Activated naive CD8-positive, alpha-beta T cell treated with anti-CD3 and anti-CD28 coated beads, Interleukin-2, amount 50 U/mL, for 24 hours (primary cell): ENCODE measurements around the gene FARP1.

Experiments
- ATAC-seq: fragments of 150-1000 bp; cut with Tn5 transposase; one replicate; pipeline ENCODE4 v1.10.0; 2021
- DNase-seq: peaks from one replicate; pipeline ENCODE4 v3.0.0; 2021
- H3K27ac Mint-ChIP-seq: one replicate; pipeline ENCODE4 v1.8.0; 2021; ENCODE audit warnings: mild to moderate bottlenecking, mixed read lengths
- H3K27me3 Mint-ChIP-seq: one replicate; pipeline ENCODE4 v1.8.0; 2021; ENCODE audit warnings: mixed read lengths
- H3K36me3 Mint-ChIP-seq: one replicate; pipeline ENCODE4 v1.8.0; 2021; ENCODE audit warnings: low read depth, mixed read lengths
- H3K4me1 Mint-ChIP-seq: one replicate; pipeline ENCODE4 v1.8.0; 2021; ENCODE audit warnings: mixed read lengths
- H3K4me3 Mint-ChIP-seq: one replicate; pipeline ENCODE4 v1.8.0; 2021; ENCODE audit warnings: mild to moderate bottlenecking, moderate library complexity, mixed read lengths
- H3K9me3 Mint-ChIP-seq: one replicate; pipeline ENCODE4 v1.8.0; 2021; ENCODE audit warnings: mixed read lengths

The FARP1 gene

DNA sequence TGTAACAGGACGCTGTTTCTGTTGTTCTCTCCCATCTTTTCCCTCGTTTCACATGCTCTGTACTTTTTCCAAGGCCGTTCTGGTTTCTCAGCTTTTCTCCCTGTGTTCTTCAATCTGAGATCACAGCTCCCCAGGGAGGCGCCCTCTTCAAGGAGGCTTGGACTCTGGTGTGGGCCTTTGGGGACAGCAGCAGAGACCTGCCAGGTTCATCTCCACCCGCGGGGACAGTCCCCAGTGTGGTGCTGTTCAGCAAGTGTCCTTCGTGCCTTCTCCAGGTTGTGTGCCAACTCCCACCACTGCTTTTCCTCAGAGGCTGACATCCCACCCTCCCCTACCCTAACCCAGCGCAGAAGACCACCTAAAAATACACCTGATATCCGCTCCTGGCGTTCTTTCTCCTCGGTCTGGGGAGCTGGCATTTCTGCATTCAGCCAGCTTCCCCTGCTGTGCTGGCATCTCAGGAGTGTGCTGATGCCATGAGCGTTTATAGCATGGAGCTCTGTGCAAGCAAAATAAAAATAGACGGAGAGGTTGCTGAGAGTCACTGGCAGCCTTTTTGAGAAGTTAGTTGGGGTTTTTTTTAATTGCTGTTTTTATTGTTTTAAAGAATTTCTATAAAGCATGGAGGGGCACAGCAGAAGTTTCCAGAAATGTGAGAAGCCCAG, 284.6 kb downstream of the FARP1 start:
- peaks cover 8% of the 10 kb centered on the region for H3K27me3 Mint-ChIP-seq
- ATAC-seq = no peak
- H3K9me3 Mint-ChIP-seq = no peaks in the 10 kb centered on the region
- no peaks in the 10 kb centered on the region for H3K36me3 Mint-ChIP-seq
- DNase-seq = no peak
- H3K4me3 Mint-ChIP-seq = no peak overlapping the region
- no peaks in the 10 kb centered on the region for H3K4me1 Mint-ChIP-seq
- H3K27ac Mint-ChIP-seq = no peak overlapping the region

DNA sequence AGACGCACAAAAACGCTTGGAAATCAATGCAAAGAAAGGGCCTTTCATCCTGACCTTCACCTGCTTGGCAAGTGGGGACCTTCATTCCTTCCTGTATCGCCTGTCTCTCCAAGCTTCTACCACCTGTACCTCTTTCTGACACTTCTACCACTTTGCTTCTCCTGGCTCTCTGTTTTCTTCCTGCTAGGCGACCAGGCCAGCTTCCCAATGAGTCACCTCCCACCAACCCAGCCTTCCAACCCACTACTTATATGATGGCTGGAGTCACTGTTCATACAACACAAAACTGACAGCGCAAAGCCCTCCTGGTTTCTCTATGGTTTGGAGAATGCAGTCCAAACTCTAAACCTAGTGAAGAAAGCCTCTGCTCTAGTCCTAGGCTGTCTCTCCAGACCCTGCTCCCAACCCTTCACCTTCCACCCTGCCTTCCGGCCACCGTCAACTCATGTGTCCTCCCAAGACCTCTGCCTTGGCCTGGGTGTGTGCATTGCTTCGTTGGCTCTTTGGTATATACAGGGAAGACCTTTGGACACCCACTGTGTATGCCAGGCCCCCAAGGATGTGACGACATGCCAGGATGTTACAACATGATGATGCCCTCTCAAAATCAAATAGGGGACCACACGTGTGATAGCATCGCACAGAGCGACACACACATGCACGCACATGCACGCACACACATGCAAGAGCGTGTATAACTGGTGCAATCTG, 285.5 kb downstream of the FARP1 start:
- ATAC-seq (no peak), DNase-seq (no peak)
- Mint-ChIP-seq H3K27ac (no peak overlapping the region), H3K36me3 (no peaks in the 10 kb centered on the region), H3K4me1 (no peaks in the 10 kb centered on the region), H3K9me3 (no peaks in the 10 kb centered on the region), H3K4me3 (no peak overlapping the region), H3K27me3 (peaks cover 8% of the 10 kb centered on the region)

DNA sequence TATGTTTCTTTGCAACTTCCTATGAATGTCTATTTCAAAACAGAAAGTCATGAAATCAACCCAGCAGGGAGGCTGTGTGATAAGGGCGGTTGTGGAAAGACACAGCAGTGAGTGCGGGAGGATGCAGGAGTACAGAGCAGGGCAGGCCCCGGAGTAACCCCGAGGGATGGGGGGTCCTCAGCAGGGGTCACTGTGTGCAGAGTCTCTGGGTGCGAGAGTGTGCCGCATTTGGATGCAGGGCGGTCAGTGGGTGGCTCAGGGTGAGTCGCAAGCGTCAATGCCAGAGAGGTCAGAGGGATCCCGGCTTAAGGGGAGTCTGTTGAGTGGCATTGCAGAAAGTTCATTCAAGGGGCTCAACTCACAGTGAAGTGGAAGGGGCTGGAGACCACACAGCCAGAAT, 286.2 kb downstream of the FARP1 start:
- DNase-seq (no peak), ATAC-seq (no peak)
- Mint-ChIP-seq H3K9me3 (no peaks in the 10 kb centered on the region), H3K36me3 (no peaks in the 10 kb centered on the region), H3K27ac (no peak overlapping the region), H3K4me3 (no peak overlapping the region), H3K4me1 (no peaks in the 10 kb centered on the region), H3K27me3 (peaks cover 8% of the 10 kb centered on the region)

DNA sequence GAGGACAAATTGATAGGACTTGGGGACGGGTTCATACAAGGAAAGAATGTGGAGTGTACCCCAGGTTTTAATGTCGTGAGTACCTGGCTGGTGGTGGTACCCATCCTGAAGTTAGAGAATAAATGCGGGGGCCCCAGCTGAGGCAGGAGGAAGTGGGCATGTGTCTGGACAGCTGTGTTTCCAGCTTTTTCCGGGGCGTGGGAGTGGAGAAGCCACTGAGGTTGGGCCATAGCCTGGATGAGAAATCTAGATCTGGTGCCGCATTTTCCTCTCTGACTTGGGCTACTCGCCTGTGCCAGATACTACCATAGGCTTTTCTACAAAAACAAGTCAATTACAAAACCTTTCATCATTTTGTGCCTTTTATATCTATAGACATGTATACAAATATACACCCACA, 286.6 kb downstream of the FARP1 start:
- Mint-ChIP-seq H3K4me1 (no peaks in the 10 kb centered on the region), H3K9me3 (no peaks in the 10 kb centered on the region), H3K36me3 (no peaks in the 10 kb centered on the region), H3K27me3 (peaks cover 8% of the 10 kb centered on the region), H3K27ac (no peak overlapping the region), H3K4me3 (no peak overlapping the region)
- DNase-seq = no peak
- ATAC-seq = no peak

DNA sequence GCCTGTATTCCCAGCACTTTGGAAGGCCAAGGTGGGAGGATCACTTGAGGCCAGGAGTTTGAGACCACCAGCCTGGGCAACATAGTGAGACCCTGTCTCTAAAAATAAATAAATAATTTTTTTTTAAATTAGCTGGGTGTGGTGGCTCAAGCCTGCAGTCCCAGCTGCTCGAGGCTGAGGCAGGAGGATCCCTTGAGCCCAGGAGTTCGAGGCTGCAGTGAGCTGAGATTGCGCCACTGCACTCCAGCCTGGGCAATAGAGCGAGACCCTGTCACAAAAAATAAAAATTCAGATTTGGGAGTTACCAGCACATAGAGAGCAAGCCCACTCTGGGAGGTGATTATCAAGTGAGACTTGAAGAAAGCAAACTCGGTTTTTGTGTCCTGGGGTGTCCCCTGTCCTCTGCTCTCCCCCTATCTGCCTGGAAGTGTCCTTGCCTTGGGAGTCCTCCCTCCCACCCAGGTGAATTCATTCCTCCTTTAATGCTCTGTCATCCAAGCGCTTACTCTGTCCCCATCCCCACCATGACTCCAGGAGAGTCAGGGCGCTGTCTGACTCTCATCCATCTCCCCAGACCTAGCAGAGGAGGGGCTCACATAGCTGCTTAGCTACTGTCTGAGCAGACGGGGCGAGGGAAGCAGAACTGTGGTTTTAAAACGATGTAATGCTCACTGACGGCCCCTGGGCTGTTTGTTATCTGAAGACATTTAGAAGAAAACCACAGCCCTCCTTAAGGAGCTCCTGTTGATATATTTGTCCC, 287.3 kb downstream of the FARP1 start:
- Mint-ChIP-seq H3K4me1 (no peaks in the 10 kb centered on the region), H3K4me3 (no peak overlapping the region), H3K9me3 (no peaks in the 10 kb centered on the region), H3K27me3 (peaks cover 8% of the 10 kb centered on the region), H3K27ac (no peak overlapping the region), H3K36me3 (no peaks in the 10 kb centered on the region)
- ATAC-seq (peak; percentile 25), DNase-seq (no peak)

DNA sequence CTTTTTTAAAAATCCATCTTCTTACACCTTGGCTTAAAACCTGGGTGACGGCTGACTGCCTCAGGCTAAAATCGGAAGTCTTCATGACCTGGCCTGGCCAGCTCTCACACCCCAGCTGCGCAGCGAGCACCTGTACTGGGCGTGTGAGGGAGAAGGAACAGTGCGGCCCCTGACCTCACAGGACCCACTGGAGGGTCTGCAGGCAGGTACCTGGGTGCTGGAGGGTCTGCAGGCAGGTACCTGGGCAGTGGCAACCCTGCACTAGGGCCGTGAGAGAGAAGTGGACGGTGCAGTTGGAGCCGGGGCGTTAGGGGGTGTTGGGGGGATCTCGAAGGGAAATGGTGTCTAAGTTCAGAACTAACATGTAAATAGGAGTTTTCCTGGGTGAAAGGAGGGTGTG, 289.7 kb downstream of the FARP1 start:
- Mint-ChIP-seq H3K4me3 (no peak overlapping the region), H3K27ac (no peak overlapping the region), H3K4me1 (no peaks in the 10 kb centered on the region), H3K27me3 (peaks cover 8% of the 10 kb centered on the region), H3K36me3 (no peaks in the 10 kb centered on the region), H3K9me3 (no peaks in the 10 kb centered on the region)
- ATAC-seq (no peak), DNase-seq (no peak)

DNA sequence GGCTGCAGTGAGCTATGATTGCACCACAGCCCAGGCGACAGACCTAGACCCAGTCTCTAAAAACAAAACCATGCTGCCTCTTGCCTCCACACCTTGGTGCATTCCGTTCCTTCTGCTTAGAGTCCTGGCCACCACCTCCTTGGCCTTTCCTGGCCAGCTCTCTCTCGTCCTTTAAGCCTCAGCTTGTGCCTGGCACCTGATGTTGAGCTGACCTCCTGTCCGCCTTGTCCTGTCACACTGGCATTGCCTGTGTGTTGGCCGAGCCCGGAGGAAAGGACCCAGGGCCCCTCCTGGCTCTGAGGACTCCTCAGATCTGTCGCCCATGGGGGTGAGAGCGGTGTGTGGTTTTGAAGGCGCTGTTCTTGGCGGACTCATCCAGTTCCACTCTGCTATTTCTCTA, 290.8 kb downstream of the FARP1 start:
- H3K9me3 Mint-ChIP-seq = no peaks in the 10 kb centered on the region
- H3K4me1 Mint-ChIP-seq = no peaks in the 10 kb centered on the region
- no peak overlapping the region for H3K4me3 Mint-ChIP-seq
- ATAC-seq (no peak), DNase-seq (no peak)
- no peaks in the 10 kb centered on the region for H3K36me3 Mint-ChIP-seq
- H3K27ac Mint-ChIP-seq = no peak overlapping the region
- peaks cover 4% of the 10 kb centered on the region for H3K27me3 Mint-ChIP-seq

DNA sequence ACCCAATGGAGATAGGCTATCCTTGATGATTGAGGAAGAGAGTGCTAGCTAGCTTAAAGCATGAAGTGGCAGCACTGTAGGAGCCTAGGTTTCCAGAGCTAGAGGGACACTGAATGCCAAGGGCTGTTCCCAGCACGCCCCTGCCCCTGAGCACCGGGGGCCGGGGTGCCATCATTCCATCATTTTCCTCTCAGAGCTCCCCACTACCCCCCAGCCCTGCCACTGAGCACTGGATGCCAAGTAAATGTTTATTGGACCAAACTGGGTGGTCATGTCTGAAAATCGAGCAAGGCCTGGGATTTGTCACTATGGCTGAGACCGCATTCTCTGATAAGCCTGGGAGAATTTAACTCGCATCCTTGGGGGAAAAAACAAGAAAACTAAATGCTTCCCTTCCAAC, 291.2 kb downstream of the FARP1 start:
- peaks cover 2% of the 10 kb centered on the region for H3K27me3 Mint-ChIP-seq
- no peak overlapping the region for H3K27ac Mint-ChIP-seq

DNA sequence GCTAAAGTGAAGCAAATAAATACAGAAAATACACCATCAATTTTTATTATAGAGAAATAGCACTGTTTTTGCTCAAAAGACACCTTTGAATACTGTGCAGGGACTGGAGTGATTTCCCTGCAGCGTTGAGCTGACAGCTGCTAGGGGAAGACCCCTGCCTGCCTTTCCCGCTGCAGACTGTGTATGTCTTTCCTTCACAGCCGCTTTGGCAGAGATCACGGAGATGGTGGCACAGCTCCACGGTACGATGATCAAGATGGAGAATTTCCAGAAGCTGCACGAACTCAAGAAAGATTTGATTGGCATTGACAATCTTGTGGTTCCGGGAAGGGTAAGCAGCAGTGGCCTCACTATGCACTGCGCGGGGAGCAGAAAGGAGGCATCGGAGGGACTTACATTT, 292.5 kb downstream of the FARP1 start:
- H3K4me3 Mint-ChIP-seq = no peak overlapping the region
- no peaks in the 10 kb centered on the region for H3K9me3 Mint-ChIP-seq
- H3K27me3 Mint-ChIP-seq = no peaks in the 10 kb centered on the region
- no peak for ATAC-seq
- no peaks in the 10 kb centered on the region for H3K4me1 Mint-ChIP-seq
- H3K36me3 Mint-ChIP-seq = no peaks in the 10 kb centered on the region
- H3K27ac Mint-ChIP-seq = no peak overlapping the region
- DNase-seq = no peak

More for the DNA sequence above, 291.2 kb downstream of the FARP1 start:
- no peaks in the 10 kb centered on the region for H3K9me3 Mint-ChIP-seq
- no peak overlapping the region for H3K4me3 Mint-ChIP-seq
- DNase-seq (no peak), ATAC-seq (no peak)
- H3K4me1 Mint-ChIP-seq = no peaks in the 10 kb centered on the region
- H3K36me3 Mint-ChIP-seq = no peaks in the 10 kb centered on the region

DNA sequence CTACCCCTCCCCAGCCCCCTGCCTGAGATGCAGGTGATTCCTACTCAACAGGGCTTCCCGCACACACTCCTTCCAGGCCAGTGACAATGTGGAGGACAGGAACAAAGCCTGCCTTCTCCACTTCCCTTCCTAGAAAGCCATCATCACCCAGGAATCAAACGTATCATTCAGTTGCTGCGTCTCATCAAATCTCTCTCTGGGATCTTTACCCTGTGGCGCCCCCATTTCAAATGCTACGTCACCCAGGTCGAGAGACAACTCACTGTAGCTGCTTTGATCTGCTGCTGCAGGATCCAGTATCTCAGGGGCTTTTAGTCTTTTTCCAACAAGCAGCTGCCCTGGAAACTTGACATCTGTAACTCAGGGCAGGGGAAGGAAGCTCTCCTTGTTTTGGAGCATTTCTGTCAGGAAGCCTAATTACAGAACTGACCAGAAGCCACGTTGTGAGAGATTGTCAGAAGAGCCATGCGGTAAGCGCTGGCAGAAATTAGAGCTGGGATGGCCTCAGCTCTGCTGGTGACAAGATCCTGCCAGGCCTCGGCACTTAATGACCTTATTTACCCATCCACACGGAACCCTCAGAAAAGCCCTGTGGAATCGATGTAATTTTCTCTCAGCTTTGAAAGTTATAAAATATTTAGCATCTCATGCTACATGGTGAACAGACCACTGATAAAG, 293.5 kb downstream of the FARP1 start:
- ATAC-seq (no peak), DNase-seq (no peak)
- Mint-ChIP-seq H3K36me3 (no peaks in the 10 kb centered on the region), H3K27ac (no peak overlapping the region), H3K4me1 (no peaks in the 10 kb centered on the region), H3K4me3 (no peak overlapping the region), H3K9me3 (no peaks in the 10 kb centered on the region), H3K27me3 (no peaks in the 10 kb centered on the region)

DNA sequence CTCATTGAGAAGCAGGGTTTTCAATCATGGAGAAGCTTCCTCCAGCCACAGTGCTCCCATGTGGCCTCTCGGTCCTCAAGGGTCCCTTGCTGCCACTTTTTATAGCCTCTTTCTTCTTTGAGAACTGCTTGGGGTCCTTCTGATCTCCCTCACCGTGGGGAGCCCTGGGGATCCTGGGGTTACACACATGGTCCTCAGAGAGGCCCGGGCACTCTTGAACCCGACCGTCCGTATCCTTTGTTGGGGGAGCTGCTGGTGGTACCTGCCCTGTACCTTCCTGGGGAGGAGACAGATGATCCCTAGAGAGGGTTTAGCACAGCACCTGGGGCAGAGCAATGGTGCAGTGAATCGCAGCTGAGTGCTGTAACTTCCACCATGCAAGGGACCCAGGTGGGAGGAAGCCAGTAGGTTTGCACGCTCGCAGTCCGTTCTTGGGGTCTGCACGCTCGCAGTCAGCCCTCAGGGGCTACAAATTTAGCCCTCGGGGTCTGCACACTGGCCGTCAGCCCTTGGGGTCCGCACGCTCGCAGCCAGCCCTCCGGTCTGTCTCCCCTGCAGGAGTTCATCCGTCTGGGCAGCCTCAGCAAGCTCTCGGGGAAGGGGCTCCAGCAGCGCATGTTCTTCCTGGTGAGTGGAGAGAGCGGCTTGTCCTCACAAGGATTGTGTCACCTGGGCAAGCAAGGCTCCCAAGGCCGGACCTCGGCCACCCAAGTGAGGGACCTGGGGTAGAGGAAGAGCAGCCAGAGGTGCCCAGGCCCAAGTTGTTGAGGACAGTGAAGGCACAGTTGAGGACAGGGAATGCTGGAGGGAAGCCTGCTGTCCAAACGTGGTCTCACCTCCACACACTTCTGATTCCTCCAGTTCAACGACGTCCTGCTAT, 295.6 kb downstream of the FARP1 start:
- Mint-ChIP-seq H3K4me3 (no peak overlapping the region), H3K36me3 (no peaks in the 10 kb centered on the region), H3K9me3 (no peaks in the 10 kb centered on the region), H3K27me3 (no peaks in the 10 kb centered on the region), H3K27ac (no peak overlapping the region), H3K4me1 (no peaks in the 10 kb centered on the region)
- no peak for DNase-seq
- ATAC-seq = no peak

DNA sequence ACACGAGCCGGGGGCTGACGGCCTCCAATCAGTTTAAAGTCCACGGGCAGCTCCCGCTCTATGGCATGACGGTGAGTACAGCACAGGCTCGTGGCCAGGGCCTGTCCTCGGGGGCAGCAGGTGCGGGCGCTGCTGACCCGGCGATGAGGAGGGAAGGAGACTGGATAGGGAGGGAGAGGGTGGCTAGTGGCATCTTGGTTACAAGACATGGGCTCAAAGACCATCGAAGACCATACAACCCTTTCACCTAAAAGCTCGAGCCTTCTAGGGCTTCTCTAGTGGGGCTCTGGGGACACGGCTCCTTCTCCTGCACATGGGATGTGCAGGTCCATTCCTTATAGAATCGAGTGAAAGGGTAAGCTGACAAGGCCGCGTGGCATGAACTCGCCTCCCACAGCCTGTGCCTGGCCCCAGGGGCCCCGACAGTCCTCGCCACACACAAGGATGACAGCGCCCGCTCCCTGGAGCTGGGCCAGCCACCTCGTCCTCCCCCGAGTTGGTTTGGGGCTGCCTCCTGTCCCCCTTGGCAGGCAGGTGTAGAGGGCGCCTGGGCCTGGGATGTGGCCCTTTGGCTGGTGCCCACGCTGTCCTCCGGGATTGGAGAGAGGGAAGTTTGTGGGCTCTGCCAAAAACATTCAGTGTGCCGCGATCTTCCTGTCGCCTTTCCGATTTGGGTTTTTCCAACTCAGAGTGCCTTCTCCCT, 296.4 kb downstream of the FARP1 start:
- Mint-ChIP-seq H3K27me3 (no peaks in the 10 kb centered on the region), H3K4me3 (no peak overlapping the region), H3K9me3 (no peaks in the 10 kb centered on the region), H3K27ac (no peak overlapping the region), H3K36me3 (no peaks in the 10 kb centered on the region), H3K4me1 (no peaks in the 10 kb centered on the region)
- ATAC-seq = no peak
- DNase-seq = no peak

DNA sequence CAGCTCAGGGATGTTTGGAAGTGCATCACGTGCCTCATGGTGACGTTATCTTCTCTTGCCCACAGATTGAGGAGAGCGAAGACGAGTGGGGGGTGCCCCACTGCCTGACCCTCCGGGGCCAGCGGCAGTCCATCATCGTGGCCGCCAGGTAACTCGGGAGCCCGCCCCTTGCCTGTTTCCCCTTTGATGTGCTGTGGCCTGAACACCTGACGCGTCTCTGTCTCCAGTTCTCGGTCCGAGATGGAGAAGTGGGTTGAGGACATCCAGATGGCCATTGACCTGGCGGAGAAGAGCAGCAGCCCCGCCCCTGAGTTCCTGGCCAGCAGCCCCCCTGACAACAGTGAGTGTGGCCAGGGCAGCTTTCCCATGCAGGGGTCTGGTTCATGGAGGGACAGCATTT, 297.0 kb downstream of the FARP1 start:
- Mint-ChIP-seq H3K36me3 (no peaks in the 10 kb centered on the region), H3K4me3 (no peak overlapping the region), H3K4me1 (no peaks in the 10 kb centered on the region), H3K9me3 (no peaks in the 10 kb centered on the region), H3K27me3 (no peaks in the 10 kb centered on the region), H3K27ac (no peak overlapping the region)
- no peak for DNase-seq
- no peak for ATAC-seq
